Measurements from ENCODE around the gene TMEM26.

DNA sequence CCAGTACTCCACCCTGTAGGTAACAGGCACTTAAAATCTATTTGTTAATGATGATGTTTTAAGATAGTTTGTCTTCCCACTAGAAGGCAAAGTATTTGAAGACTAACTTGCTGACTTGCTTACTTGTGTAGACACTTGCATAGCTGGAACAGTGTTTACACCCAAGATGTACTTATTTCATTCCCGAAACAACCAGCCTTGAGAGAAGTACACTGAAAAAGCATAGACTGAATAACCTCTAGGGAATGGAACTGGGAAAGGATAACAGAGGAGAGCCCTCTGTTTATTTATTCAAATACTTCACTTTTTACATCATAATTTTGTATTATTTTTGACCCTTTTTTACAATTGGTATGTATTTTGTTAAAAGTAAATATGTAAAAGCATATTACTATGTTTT lies 33.1 kb upstream of the TMEM26 start:
- TF ChIP-seq, protein P1, sequence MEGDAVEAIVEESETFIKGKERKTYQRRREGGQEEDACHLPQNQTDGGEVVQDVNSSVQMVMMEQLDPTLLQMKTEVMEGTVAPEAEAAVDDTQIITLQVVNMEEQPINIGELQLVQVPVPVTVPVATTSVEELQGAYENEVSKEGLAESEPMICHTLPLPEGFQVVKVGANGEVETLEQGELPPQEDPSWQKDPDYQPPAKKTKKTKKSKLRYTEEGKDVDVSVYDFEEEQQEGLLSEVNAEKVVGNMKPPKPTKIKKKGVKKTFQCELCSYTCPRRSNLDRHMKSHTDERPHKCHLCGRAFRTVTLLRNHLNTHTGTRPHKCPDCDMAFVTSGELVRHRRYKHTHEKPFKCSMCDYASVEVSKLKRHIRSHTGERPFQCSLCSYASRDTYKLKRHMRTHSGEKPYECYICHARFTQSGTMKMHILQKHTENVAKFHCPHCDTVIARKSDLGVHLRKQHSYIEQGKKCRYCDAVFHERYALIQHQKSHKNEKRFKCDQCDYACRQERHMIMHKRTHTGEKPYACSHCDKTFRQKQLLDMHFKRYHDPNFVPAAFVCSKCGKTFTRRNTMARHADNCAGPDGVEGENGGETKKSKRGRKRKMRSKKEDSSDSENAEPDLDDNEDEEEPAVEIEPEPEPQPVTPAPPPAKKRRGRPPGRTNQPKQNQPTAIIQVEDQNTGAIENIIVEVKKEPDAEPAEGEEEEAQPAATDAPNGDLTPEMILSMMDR (conservative IDR thresholded peaks at IDR 0.05; ENCODE audit: low read length): no peak
- TF ChIP-seq EZH2phosphoT487 (IDR thresholded peaks at IDR 0.05; ENCODE audit: borderline replicate concordance): no peak
